Measurements from ENCODE around the gene TPCN1.

DNA sequence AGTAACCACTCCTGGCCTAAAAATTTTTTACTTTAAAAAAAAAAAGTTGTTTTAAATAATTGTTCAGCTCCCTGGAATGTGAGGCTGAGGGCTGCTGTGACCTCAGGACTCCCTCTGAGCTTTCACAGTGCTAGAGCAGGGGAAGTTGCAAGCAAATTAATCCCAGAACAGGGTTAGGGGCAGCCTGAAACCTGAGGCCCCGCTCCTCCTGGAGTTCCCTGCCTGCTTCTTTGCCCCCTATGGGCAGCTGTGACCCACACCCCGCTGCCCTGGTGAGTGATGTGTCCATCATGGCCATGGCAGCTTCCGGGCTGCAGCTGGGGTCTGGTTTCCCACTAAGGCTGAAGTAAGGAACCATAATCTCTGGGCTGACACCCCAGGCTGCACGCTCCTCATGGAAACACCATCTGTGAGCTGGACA is 26.3 kb upstream of the TPCN1 start:
- TF ChIP-seq ATF1 (CRISPR knock-in tag; IDR thresholded peaks at IDR 0.05) (no peak), TP53 (CRISPR knock-in tag; IDR thresholded peaks at IDR 0.05) (no peak), ZBTB21 (CRISPR knock-in tag; IDR thresholded peaks at IDR 0.05; ENCODE audit: borderline replicate concordance) (no peak)
- TF ChIP-seq, protein P1, sequence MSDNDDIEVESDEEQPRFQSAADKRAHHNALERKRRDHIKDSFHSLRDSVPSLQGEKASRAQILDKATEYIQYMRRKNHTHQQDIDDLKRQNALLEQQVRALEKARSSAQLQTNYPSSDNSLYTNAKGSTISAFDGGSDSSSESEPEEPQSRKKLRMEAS (CRISPR knock-in tag; IDR thresholded peaks at IDR 0.05), result no peak
- TF ChIP-seq, protein P2, sequence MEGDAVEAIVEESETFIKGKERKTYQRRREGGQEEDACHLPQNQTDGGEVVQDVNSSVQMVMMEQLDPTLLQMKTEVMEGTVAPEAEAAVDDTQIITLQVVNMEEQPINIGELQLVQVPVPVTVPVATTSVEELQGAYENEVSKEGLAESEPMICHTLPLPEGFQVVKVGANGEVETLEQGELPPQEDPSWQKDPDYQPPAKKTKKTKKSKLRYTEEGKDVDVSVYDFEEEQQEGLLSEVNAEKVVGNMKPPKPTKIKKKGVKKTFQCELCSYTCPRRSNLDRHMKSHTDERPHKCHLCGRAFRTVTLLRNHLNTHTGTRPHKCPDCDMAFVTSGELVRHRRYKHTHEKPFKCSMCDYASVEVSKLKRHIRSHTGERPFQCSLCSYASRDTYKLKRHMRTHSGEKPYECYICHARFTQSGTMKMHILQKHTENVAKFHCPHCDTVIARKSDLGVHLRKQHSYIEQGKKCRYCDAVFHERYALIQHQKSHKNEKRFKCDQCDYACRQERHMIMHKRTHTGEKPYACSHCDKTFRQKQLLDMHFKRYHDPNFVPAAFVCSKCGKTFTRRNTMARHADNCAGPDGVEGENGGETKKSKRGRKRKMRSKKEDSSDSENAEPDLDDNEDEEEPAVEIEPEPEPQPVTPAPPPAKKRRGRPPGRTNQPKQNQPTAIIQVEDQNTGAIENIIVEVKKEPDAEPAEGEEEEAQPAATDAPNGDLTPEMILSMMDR (IDR thresholded peaks at IDR 0.05), result no peak
